ENCODE results near the gene ZNF30.
A peak's percentile ranks its signal among the peaks of the same experiment; 100 is the strongest.
"Not testable (repeated sequence)": the region's sequence is repeated elsewhere in the genome, so short reads cannot be mapped to it uniquely, and the experiment has no call there.

The ZNF30 gene

DNA sequence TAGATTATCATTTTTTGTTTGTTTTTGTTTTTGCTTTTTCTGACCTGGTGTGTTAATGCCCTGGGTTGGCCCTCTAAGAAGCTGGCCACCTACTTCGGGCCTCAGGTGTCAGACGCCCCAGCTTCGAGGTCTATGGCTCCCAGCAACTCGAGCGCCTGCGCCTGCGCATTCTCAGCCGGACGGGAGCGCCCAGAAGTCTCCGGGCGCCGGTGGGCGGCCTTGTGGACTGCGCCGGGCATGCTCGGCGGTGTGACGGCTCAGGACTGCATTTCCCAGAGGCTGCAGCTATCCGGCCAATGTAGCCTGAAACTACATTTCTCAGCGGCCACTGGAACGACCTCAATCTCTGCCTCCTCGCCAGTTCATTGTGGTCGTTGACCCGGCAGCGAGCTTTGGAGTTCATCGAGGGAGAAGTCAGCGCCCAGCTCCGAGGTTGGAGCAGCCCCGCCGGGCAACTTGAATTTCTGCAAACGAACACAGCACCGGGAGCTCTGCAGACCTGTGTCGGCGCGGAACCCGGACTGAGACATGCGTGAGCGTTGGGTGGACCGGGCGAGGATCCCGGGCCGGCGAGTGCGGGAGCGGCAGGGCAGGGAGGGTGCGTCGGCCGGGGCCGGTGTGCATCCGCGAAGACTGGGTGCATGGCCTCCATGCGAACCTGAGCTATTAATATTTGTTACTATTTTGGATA, at the start of gene ZNF30:
Gene ZNF30, plus strand, starts transcription at position 219 of the 691 bp plus-strand sequence. CDS start 3,045 bp downstream, outside the sequence.
- peak; percentile 75 for DNase-seq

- no peak for DNase-seq
Measured at GRCh38 chr19:34879563-34879962, 47.1 kb upstream of the ZNF30 start.

GRCh38 chr19:34880034-34880433, 46.7 kb upstream of the ZNF30 start:
- DNase-seq, result no peak

DNA sequence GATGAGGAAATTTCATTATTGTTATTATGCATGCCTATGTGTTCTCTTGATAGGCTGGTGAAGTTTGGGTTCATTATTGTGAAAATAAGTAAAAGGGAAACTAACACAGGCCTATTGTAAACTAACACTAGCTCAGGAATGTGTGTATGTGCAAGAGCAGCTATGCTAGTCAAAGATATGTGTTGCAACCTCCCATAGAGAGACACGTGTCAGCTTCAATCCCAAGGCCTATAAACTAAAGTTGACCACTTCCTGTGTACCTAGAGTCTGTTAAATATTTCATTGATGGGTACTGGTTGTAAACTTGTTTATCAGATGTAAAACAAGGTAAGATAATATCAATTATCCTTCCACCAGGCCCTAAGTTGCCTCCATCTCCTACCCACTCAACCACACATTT, 44.7 kb upstream of the ZNF30 start:
- DNase-seq, result no peak

DNA sequence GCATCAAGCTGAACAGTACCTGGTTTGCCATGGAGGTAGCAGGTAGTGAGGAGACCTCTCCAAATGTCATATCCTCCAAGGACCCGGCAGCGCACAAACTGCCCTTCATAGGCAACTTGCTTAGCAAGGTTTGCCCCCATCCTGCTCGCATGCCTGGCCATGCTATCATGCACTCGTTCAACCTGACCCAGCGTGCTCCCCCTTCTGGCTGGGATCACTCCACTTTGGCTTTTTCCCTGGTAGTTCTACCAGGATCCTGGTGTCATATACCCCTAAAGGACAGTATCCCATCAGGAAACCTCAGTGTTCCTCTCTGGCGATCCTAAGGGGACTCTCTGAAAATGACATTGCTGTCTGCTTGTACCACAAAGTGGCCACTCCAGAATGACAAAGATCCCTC, 38.6 kb upstream of the ZNF30 start:
- no peak for DNase-seq

GRCh38 chr19:34900245-34900644, 26.5 kb upstream of the ZNF30 start:
- DNase-seq, result no peak

- no peak for DNase-seq
Measured at GRCh38 chr19:34904664-34905527, 21.8 kb upstream of the ZNF30 start.

GRCh38 chr19:34910770-34911169, 15.9 kb upstream of the ZNF30 start:
- no peak for DNase-seq

DNA sequence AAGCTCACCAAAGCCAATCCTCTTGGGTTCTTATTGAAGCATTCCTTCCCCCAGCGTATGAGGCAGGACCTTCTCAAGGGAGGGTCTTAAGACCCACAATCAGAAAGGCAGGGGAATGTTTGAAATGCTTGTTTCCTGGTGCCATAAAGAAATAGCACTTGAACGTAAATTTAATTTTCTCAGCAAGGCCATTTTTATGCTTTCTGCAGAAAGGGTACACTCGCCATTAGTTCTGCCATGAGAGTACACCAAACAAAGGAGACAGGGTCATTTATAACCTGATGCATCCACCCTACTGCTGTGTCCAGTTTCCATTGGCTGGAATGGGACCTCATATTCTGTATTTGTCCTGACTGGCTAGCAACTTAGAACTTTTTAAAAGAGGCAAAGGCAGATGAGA, 9.6 kb upstream of the ZNF30 start:
- not testable (repeated sequence) for DNase-seq

GRCh38 chr19:34918190-34918589, 8.5 kb upstream of the ZNF30 start:
- no peak for DNase-seq

- DNase-seq, result not testable (repeated sequence)
Measured at GRCh38 chr19:34920090-34920786, 6.5 kb upstream of the ZNF30 start.

- DNase-seq, result no peak
Measured at GRCh38 chr19:34925278-34925855, 1.3 kb upstream of the ZNF30 start.

- no peak for DNase-seq
Measured at GRCh38 chr19:34926361-34926684, 380 bp upstream of the ZNF30 start.

DNA sequence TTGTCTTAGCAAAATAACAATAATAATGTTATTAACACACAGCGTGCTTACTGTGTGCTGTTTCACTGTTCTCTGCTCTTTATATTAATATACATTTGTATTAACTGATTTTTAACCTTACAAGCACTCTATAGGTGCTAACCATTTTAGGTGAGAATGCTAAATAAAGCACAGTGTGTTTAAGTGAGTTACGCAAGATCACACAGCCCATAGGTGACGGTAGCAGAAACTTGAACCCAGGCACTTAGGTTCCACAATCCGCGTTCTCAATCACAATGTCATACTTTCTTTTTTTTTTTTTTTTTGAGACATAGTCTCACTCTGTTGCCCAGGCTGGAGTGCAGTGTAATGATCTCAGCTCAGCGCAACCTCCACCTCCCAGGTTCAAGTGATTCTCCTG, 5.8 kb downstream of the ZNF30 start:
- no peak for DNase-seq

GRCh38 chr19:34936184-34936583, 9.5 kb downstream of the ZNF30 start:
- no peak for DNase-seq

DNA sequence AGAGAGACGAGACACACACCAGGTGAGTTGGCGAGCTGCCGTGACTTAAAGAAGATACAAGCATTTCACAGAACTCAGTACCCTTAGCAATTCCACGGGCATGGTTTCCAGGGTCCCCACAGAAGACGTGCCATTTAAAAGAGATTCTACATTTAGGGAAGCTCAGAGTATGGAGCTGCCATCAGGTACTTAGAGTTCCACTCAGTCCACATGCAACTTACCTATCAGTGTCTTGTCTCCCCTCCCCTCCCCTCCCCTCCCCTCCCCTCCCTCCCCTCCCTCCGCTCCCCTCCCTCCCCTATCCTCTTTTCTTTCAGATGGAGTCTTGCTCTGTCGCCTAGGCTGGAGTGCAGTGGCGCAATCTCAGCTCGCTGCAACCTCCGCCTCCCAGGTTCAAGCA, 12.2 kb downstream of the ZNF30 start:
- DNase-seq, result no peak

GRCh38 chr19:34943861-34944573, 17.3 kb downstream of the ZNF30 start:
- no peak for DNase-seq

- DNase-seq, result no peak
Measured at GRCh38 chr19:34953092-34953491, 26.4 kb downstream of the ZNF30 start.

- DNase-seq, result no peak
Measured at GRCh38 chr19:34957830-34958751, 31.4 kb downstream of the ZNF30 start.

DNA sequence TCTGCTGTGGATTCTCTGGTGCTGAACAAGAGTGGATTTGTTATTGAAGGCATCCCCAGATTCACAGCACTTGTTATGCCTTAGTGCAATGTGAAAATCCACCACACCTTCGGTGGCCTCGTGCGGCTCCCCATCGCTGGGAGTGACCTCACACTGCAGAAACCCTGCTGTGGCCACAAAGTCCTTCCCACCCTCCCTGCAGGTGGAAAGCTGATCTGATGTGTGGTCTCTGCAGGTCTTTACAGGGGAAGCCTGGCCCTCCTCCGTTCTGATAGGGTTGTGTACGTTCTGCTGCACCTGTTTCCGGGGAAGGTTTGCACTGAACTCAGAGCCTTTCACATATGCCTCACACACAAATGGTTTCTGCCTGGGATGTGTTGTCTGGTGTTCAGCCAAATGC, 32.3 kb downstream of the ZNF30 start:
- DNase-seq, result no peak

DNA sequence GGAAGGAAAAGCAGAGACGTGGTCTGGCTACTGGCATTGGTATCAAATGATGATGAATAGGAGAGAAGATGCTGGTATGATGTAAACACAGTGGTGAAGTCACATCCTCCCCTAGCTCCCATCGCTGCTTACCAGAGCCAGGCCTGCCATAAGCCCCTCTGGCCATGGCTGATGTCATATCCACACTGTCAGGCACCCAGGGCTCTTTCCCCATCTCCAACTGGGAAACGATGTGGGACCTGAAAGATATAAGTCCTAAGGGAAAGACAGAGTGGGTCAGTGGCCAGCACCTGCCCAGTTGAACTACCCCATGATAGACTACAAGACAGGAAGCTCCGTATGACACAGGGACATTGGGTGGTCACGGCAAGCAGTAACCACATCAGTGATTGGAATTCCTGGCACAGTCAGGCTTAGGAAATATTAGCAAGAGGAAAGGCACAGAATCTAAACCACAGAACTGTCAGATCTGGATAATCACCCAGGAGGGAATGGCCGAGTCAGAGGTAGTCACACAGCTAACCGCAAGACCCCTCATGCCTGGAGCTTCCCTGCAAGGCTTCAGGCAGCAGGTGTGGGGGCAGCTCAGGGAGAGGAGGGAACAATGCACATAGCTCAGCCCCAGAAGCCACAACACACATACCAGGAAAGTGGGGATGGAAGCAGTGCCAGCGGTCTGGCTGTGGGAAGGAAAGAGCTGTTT, 33.6 kb downstream of the ZNF30 start:
- DNase-seq, result no peak
